HG02840 (cell line): Measurements from ENCODE around the gene GPR179.
"Not testable (repeated sequence)": the region's sequence is repeated elsewhere in the genome, so short reads cannot be mapped to it uniquely, and the experiment has no call there.

ENCODE experiments used
- ATAC-seq: cut with Tn5 transposase; IDR thresholded peaks from one replicate; pipeline ENCODE4 v1.9.1; 2021; ENCODE audit warnings: mild to moderate bottlenecking, moderate library complexity, moderate number of reproducible peaks; ENCODE audit not compliant: unreplicated experiment, low FRiP score

Gene GPR179

DNA sequence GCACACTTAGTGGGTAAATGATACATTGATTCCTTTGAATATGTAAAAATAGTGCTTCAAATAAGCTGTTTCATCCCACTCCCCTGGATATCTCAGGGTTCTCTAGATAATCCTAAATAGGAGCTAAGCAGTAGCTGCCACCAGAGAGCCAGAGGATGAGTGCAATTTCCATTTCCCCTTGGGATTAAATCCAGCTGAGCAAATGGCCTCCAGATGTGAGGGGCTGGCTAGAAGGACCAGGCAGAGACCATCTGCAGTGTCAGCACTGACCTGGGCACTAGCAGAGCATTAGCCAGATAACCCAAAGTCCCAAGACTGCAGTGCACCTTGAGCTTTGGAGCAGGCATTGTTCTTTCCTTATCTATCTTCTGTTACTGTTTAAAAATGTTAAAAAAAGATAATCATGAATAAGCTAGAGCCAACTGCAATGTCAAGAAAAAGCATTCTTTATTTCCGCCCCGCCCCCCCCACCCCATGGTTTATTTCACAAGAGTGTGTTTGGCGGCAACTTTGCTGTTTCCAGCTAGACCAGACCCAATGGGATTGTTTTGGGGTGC is 19.5 kb downstream of the GPR179 start:
- no peak for ATAC-seq

DNA sequence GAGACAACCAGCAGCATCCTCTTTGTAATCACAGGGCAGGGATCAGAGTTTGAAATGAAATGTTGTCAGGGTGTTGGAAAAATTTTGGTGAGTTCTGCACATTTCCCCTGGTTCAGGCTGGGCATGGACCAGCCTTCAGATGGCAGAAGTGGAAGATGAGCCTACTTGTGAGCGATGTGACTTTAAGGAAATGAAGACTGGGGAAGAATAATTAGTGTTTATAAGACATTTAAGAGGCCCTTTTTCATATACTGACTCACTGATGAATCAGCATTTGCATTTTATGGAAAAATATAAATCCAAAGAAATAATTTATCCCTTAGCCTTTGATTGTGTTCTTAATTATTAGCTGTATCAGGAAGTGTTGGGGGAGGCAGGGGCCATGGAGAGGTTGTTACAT is 20.9 kb downstream of the GPR179 start:
- no peak for ATAC-seq

DNA sequence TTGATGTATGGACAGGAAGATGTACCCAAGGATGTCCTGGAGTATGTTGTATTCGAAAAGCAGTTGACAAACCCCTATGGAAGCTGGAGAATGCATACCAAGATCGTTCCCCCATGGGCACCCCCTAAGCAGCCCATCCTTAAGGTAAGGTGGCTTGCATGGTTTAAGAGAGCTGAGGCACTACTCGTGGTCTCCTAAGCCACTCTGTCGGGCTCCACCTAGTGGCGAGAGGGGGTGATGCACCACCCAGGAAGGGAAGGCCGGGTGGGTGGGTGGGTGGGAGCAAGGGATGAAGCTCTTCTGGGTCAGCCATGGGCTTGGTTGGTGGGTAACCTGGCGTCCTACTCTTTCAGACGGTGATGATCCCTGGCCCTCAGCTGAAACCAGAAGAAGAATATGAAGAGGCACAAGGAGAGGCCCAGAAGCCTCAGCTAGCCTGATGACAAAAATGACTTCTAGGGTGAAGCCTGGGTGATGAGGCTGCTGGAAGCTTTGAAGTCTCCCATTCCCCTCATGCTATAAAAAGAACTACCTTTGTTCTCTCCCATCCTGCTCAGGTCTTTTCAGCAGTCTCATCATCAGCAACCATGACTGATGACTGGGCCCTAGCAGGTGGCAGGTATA is 21.5 kb downstream of the GPR179 start:
- no peak for ATAC-seq

DNA sequence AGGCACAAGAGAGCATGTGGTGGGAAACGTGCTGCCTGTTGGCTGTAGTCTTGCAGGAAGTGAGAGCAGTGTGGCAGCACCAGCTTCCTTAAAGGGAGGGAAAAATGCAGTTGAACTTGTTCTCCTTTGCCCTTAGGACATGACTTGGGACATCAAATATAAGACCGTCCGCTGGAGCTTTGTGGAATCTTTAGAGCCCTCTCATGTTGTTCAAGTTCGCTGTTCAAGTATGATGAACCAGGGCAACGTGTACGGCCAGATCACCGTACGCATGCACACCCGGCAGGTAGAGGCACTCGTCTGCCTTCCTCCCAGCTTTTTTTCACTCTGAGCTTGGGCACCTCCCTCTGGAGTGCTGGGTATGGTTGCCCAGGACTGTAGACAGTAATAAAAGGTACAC is 23.3 kb downstream of the GPR179 start:
- no peak for ATAC-seq

DNA sequence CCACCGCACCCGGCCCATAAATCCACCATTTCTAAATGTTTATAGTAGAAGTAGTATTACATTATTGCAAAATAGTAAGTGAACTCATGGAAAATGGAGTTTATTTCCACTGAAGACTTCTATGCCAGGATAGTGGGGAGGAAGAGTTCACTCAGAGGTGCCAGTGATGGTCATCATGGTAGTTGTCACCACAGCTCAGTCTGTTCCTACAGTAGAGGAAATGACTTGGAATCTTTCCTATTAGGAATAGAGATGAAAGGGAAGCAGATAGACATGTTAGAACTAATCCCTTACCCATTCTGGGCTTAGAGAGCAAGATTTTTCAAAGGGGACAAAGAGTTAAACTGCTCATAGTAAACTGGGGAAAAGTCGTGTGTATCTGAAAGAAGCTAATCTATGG is 26.7 kb downstream of the GPR179 start:
- no peak for ATAC-seq

DNA sequence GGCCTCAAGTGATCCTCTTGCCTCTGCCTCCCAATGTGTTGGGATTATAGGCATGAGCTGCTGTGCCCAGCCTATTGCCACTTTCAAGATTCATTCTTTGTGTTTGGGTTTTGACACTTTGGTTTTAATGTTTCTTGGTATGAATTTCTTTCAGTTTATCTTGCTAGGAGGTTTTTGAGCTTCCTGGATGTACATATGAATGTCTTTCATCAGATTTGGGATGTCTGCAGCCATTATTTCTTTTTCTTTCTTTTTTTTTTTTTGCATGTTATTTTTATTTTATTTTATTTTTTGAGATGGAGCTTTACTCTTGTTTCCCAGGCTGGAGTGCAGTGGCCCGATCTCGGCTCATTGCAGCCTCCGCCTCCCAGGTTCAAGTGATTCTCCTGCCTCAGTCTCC is 28.3 kb downstream of the GPR179 start:
- no peak for ATAC-seq

DNA sequence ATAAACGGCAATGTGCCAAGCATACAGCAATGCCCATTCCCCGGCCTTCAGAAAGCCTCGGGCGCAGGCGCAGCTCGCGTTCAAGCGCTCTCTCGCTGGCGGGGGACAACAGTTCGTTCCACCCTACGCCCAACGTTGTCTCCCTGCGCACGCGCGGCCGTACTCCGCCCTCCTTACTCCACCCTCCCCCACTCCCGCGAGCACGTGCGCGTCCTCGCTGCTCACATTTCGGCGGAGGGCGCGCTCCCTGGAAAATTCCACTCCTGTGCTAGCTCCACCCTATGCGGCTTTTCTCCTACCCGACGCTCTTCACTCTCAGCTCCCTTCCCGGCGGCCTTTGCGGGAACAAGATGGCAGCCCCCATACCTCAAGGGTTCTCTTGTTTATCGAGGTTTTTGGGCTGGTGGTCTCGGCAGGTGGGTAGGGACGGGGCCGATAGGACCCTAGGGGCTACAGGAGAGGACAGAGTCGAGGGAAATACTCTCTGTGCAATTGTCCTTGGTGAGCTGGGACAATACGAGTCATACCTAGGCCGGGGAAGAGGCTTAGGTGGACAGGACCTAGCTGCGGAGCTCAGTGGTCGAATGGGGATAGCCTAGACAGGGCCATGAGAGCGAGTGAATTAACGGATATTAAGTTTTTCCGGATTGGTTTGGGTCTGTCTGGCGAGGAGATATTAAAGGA is 46.8 kb downstream of the GPR179 start, which contains the start of gene MRPL45:
TSS of gene MRPL45 (plus strand) at position 335 of the 684 bp plus-strand sequence. CDS start at position 351, 16 bp downstream.
- ATAC-seq = peak; percentile 93

DNA sequence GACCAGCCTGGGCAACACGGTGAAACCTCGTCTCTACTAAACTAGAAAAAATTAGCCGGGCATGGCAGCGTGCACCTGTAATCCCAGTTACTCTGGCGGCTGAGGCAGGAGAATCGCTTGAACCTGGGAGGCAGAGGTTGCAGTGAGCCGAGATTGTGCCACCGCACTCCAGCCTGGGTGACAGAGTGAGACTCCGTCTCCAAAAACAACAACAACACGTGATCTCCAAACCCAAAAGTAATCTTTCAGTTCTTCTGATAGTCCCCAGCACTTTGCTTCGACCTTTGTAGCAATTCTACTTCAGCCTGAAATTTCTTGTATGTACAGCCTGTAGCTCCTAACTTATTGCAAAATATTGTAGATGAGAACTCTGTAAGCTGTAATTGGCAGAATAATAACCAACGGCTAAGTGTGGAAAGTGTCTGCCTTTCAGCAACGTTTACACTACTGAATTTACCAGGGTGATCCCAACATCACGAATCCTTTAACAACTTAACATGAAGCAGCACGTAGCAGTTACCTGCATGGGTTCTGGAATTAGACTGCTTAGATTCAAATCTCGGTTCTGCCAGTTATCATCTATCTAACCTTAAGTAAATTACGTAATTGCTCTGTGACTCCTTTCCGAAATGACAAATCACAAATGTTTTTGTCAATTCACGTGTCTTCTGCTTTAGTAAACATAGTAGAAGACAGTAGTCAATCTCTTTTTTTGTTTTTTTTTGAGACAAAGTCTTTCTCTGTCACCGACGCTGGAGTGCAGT is 48.0 kb downstream of the GPR179 start:
- not testable (repeated sequence) for ATAC-seq

DNA sequence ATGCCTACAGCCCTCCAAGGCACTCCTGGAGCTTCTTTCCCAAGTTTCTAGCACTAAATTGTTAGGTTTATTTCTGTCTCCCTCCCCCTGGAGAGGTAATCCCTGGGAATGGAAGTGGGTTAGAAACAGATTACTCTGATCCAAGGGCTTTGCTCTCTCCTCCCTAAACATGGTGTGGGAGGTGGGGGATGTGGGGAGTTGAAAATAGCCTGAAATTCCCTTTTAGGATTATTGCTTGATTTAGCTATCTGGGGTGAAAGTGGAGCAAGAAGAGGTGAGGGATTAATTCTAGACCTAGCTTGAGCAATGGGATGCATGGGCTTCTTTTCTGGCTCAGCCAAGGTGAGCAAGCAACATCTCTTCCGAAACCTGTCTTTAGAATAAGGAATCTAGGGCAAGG is 54.0 kb downstream of the GPR179 start:
- not testable (repeated sequence) for ATAC-seq

DNA sequence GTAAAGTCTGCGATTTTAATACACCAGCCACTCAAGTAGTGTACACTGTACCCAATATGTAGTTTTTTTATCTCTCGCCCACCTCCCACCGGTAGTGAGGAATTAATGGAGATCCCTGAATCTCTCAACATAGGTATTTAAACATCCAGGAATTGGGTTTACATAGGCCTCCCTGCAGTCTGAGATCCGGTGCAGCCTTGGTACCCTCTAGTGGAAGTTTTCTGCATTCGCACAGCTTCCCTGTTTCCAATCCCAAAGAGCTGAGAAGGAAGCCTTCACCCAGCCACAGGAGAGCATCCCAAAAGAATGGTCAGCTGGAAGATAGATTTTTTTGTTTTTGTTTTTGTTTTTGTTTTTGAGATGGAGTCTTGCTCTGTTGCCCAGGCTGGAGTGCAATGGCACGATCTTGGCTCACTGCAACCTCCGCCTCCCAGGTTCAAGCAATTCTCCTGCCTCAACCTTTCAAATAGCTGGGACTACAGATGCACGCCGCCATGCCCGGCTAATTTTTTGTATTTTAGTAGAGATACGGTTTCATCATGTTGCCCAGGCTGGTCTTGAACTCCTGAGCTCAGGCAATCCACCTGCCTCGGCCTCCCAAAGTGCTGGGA is 55.4 kb downstream of the GPR179 start:
- not testable (repeated sequence) for ATAC-seq

DNA sequence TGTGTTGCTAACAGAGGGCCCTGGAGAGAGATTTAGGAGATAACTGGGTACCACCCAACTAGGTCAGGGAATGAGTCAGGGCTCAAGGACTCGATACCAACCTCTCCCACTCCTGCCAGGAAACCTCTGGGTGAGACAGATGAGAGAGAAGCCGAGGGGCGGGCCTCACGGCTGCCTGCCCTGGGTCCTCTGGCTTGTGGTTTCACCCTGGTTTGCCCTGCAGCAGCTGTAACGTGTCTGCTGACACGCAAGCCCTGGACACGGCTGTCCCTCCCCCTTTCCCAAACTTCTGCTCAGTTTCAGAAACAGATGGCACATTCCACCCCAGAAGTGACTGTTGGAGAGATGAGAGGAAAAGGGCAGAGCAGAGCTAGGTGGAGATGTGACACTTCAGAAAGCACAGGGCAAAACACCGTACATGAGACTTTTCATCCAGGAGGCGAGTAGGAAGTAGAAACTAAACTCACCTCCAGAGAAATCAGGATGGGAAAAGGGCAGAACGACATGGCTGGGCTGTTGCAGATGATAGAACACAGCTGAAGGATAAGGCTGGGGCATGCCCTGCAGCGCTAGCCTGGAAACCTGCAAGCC is 57.2 kb downstream of the GPR179 start:
- ATAC-seq = not testable (repeated sequence)

DNA sequence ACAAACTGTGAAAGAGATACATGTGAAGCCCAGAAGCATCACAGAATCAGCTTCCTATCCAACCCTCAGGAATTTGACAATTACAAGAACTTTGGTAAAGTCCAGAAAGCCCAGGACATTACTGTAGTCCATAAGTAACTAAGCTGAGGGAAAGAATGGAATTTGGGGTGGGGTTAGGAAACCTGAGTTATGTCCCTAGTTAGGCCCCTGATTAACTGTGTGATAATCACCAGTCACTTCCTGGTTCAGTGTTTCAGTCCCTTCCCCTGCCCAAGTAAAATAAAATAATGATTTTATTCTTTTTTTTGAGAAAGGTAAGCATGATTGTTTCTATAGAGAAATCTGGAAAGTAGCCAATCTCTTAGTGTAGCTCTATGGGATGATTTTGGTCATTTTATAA is 57.8 kb downstream of the GPR179 start:
- not testable (repeated sequence) for ATAC-seq
